SK-N-MC (cell line): ENCODE results near the gene IGIP.

Experiments
- EZH2 ChIP-seq: fragments of 200-600 bp; sonication (generic); IDR thresholded peaks from one replicate; pipeline ENCODE4 v1.6.1; 2017; ENCODE audit warnings: antibody characterized with exemption
- POLR2AphosphoS5 ChIP-seq: IDR thresholded peaks from 2 replicates; pipeline ENCODE4 v1.6.1; 2012; ENCODE audit warnings: mild to moderate bottlenecking, low read depth, low read length, borderline replicate concordance

- TF ChIP-seq POLR2AphosphoS5 (peak; percentile 53; the same call in 1 of the 2 replicates), EZH2 (no peak)
These were observed 49.8 kb downstream of the IGIP start for GRCh38 chr5:140175367-140176030.
